NCI-H187 treated with DMSO at 0.1 percent for 48 hours (cell line): ENCODE results near the gene CLEC20A.

Experiments used
- DNase-seq: peaks from one replicate; lab custom pipeline; 2025; lab: John Stamatoyannopoulos, UW

Gene CLEC20A

DNA sequence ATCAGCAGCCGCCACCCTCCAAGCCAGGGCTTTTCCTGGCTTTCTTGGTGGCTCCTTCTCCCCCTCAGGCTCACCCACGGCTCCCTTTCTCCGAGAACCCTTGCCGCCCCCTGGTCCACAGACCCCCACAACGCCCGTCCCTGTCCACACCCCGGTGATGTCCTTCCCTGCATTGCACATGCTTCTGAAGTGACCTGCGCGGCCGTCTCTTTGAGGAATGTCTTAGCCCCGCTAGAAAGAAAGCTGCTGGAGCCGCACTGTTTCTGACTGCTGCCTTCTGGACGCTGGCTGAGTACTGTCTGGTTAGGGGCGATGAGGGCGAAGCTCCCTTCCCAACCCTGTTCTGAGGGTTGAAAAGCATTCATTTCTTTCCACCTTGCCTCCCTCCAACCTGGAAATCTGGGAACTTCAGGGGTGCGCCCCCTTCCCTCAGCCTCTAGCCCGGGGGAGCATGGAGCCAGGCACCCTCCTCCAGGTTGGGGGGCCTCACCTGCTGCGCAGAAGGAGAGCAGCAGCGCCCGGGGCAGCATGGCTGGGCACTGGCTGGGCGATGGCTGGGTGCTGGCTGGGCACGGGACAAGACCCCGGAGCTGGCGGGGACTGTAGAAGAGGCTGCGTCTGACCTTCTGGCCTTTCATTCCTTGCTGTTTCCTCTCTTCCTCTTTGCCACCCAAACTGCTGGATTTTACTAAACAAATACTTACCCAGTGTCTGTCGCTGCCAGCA lies at the start of gene CLEC20A:
TSS of gene CLEC20A (minus strand) at position 555 of the 726 bp plus-strand sequence. CDS start at position 530, 25 bp downstream.
- no peak for DNase-seq

DNA sequence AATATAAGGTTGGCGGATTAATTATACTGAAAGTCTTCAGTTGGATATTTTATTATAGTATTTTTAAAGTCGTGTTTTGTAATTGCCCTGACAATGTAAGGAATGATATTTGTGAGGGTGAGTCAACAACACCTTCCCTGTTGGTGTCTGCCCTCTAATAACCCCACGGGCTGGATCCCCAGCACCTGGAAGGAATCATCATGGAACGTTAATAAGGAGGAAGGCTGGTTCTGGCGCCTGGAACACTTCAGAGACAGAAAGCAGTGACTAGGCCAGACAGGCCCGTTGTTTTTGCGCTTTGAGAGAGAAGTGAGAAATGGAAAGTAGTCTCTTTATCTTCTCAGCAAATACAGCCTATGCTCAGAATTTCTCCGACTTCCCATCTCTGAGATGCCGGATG lies 47.8 kb upstream of the CLEC20A start:
- DNase-seq, result no peak

DNA sequence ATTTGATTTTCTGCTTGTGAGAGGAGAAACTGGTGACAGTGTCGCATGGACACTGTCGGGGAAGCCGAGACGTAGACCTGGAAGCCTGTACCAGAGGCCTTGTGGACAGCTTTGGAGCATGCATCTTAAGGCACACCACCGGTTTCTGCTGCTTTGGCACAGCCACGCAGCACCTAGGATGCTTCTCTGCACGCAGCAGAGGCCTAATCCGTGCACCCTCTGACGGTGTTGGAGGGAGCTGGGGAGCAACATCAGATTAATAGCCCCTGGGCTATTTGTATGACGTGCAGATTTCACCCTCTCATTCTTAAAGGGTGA lies 46.5 kb upstream of the CLEC20A start:
- DNase-seq, result no peak

DNA sequence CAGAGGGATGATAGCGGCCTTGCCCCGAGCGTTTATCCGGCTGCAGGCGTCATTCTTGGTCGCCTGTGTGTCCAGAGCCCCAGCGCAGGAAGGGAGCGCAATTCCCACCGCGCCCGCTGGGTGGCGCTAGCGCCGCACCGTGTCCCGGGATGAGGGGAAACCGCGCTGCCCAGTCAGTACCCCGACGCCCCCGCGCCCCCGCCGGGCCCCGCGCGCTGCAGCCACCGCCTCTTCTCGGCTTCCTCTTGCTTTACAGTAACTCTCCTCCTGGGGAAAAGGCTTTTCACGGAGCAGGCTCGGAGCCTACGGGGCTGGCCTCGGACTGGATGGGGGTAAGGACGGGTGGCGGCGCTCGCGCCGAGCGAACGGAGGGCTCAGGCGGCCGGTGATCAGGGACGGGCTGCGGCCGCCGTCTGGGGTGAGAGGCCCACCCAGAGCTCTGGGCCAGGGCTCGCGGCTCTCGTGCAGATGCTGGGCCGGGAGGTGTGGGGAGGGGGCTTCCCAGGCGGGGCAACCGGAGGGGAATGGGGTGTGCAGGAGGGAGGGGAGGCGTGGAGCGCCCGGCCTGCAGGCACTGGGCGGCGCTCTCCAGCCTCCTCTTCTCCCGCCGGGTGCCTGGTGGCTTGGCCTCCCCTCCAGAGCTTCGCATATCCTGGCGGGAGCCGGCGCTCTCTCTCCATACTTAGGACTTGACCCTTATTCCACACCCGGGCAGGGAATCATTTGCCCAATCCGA lies 46.0 kb upstream of the CLEC20A start:
- no peak for DNase-seq

DNA sequence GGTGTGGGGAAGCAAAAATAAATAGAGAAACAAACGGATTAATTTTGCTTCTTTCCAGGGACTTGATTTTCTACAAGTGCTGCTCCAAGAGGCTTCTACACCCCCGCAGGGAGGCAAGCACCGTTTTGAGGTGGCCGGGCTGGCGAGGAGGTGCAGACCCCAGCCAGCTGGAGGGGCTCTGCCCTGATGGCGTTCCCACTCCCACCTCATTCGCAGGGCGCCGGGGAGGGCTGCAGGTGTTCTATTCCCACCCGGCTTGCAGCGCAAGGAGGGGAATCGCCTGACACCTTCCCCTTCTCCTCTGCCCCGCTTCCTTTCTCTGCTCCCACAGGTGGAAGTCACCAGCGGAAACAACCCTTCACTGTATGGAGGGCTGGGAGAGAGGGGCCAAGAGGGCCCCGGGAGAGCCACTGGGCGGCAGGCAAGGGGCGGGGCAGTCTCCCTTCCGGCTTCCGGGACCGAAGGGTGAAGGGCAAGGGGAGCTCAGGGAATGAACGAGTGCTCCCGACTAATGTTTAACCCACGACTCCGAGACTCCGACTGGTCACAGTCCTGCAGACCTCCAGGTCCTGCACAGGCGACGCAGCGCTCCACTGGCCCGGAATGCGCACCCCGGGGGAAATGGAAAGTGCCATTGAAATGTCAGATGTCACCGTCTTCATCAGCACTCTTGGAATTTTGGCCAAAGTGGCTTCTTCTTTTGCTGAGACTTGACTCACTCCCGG lies 45.2 kb upstream of the CLEC20A start:
- DNase-seq, result no peak

DNA sequence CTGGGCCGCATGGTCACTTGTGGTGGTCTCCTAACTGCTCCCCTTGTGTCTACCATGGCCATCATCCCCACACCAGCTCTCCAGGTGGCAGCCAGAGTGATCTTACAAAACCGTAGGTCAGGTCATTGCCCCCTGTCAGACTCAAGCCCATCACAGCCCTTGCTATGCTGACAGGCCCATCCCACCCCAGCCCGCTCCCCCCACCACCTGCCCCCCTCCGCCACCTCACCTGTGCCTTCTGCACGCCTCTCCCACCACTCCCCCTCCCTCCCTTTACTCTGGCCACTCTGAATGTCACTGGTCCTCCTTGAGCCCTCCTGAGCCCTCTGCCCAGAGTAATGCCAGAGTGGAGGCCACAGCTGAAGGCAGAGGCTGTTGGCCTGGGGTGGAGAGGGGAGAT lies 44.6 kb upstream of the CLEC20A start:
- no peak for DNase-seq

DNA sequence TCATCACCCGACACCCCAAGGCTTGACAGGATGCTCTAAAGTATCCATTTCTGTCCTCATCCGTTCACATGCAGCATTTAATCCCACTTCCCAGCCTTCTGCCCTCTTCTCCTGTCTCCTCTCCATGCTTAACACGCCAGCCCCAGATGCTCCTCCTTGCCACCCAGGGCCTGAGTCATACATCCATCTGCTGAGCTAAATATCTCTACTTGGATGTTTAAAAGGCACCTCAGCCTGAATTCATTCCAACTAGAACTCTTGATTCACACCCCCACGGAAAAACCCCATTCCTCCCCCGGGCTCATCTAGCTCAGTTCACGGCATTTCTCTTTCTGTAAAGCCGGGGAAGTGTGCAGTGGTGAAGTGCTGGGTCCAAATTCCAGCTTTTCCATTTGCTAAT lies 43.9 kb upstream of the CLEC20A start:
- no peak for DNase-seq

DNA sequence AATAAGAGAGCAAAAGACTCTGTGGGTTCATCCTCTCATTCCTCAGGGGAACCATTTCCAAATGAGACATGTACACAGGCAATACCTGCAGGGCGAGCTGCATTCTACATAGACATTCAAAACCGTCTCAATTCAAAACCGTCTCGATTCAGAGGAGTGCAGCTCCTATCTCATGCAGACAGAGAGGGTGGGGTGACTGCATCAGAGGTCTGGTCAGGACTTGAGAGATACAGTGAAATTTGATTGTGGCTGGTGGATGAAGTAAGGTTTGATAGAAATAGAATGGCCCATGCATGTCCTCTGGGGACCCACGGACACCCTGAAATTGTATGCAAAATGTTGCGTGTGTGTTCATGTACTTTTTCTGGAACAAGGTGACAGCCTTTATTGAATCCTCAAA lies 43.4 kb upstream of the CLEC20A start:
- no peak for DNase-seq

DNA sequence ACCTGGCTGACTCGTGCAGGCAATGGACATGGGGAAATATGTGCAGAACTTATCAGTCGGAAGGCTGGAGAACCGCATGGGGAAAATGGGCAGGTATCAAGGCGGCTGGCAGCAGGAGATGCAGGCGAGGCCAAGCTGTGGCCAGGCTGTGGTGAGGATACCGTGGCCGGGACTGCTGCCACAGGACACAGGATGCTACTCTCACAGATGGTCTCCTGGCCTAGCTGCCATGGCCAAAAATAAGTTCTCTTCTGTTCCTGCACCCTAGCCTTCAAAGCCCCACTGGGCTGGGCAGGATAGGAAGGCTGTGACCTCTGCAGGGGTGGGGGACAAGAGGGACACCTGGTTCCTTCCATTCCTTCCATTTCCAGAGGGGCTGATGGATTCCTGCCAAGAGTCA lies 42.5 kb upstream of the CLEC20A start:
- DNase-seq, result no peak

DNA sequence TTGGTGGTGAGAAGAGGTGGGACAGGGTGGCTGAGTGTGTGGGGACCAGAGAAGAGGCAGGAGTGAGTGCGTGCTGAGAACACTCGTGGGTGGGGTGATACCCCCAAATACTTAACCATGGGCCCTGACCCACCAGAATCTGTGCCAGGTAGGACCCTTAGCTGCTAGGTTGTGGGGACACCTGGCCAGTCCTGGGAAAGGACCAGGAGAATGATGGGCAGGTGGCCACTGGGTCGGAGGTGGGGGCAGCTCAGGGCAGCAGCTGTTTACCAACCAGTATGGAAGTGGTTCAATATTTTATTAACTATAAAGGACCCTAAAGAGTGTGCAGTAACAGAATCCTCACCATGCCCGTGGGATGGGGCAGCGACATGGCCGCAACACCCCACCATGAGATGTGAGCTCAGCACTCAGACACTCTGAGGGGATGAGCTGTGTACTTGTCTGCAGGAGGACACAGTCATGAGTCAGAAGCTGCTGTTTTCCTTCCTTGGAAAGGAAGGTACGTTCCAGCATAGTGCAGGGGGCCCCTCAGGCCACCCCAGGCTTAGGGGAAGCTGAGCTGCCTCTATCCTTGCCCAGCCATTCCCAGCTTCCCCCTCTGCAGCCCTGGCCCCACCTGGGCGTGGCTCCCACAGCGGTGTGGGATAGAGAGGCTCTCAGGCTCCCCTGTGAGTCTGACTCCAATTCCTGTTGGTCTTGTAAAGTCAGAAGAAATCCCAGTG lies 41.6 kb upstream of the CLEC20A start:
- DNase-seq, result no peak

DNA sequence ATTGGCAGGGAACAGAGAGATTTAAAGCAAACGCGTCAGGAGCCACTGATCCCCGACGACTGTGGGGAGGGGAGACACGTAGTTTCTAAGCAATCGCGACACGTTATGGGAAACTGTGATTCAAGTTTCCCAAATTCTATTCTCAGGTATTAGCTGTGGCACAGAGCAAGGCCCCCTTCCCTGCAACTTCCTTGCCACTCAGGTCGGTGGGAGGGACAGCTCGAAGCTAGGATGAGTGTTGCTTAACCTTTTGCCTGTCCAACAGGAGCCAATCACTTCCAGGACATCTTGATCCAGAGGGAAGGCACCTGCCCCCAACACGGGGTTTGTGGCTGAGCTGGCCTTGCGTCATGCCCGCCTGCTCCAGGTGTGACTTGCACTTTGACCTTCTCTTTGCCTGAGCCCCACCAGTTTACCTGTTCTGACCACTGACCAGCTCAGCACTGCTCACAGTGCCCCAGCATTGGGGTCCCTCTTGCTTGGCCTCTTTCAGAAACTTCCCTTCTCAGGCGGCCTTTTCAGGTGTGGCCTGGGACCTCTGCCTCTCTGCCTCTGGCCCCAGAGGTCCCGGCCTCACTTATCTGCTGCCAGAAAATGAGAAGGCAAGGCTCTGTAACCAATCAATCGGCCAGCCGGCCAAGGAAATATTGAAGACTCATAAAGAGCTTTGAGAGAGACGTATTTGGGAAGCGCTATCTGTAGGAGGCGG lies 40.8 kb upstream of the CLEC20A start:
- no peak for DNase-seq

DNA sequence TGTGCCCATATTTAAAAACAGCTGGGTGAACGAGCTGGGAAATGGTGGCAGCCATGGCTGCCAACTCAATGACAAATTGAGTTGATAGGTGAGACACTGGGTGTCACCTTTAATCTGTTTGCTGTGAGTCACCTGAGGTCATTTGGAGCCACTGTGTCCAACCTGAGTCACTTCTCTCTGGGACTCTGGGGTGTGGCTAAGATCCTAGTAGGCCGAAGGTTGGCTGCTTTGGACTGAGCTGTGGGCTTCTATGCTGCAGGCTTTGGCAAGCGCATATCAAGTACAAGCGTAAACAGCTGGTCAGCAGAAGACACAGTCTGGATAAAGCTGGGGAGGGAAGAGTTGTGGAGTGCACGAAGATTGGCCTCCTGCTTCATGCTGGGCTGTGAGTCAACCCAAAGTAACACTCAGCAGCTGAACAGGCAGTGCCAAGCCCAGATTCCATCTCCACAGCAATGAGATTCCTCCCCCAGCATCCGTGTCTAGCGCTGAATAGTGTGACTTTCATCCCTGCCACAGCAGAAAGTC lies 40.1 kb upstream of the CLEC20A start:
- no peak for DNase-seq

DNA sequence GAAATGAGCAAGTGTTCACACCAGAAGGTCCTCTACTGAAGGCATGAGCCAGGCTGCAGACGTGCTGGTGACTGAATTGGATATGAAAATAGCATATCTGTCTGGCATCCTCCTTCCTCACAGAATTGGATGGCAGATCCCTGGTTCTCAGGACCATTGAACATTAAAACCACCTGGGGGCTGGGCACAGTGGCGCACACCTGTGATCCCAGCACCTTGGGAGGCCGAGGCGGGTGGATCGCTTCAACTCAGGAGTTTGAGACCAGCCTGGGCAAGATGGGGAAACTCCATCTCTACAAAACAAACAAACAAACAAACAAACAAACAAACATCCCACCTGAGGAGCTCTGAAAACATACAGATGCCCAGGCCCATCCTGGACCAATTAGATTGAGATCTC lies 39.6 kb upstream of the CLEC20A start:
- no peak for DNase-seq

DNA sequence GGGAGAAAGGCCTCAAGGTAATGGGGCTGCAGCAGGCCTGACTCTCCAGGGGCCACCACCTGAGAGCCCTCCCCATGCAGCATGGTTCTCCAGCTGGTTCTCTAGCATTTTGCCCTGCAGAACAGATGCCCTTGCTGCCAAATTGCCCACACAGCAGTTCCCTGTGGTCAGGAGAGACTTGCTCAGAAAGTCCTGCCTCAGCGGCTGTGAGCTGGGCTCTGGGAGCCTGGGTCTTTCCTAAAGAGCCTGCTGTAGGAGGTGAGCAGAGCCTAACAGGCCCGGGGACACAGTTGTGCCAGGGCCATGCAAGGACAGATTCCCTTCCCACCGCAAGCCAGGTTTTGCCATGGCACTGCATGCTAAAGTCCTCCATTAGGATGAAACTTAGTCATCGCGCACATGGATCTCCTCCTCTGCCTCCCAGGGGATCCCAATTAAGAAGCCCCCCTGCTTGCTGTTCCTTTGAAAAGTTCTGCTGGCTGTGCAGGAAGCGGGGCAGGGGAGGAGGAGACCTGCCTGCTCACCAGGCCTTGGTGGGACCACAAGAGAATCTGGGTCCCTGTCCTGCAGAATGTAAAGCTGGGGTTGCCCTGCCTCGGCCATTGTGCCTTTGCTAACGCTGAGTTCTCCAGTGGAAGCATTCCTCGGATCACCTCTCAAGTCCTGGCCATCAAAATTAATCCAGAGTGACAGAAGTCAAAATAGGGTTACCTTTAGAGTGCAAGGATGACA lies 37.5 kb upstream of the CLEC20A start:
- DNase-seq, result no peak

DNA sequence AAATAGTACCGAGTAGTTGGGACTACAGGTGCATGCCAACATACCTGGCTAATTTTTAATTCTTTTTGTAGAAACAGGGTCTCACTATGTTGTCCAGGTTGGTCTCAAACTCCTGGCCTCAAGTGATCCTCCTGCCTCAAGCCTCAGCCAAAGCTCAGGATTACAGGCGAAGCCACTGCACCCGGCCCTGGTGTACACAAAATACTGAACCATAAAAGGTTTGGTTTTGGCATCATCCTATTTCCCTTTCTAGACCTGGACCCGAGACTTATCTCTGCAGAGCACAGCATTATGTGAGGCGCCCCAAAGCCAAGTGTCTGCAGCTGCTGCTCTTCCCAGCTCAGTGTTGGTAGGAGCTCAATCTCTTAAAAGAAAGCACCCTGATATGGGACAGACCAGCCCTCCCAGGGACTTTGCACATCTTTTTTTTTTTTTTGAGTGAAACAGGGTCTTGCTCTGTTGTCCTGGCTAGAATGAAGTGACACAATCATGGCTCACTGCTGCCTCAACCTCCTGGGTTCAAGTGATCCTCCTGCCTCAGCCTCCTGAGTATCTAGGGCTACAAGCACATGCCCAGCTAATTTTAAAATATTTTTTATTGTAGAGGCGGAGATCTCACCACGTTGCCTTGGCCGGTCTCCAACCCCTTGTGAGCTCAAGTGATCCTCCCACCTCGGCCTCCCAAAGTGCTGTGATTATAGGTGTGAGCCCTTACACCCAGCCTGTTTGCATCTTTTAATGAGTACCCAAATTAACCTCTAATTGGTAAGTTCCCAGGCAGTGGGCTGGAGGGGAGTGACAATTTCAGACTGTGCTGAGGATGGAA lies 36.6 kb upstream of the CLEC20A start:
- no peak for DNase-seq

DNA sequence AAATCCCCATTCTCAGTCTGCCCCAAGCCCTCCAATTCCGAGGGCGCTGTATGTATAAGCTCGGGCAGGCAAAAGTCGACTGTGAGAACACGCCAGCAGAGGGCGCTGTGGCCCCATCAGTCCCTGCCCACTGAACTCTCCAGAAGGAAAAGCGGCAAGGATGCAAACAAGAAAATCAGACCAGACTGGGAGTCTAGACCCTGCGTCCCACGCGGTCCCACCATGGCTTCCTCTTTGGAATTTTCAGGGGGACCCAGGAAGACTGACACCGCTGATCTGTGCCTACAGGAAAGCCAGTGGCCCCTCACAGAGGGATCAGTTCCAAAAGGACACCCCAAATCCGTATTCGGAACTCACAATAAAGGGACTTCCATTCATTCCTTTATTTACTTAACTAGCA lies 35.6 kb upstream of the CLEC20A start:
- DNase-seq, result peak; percentile 76

DNA sequence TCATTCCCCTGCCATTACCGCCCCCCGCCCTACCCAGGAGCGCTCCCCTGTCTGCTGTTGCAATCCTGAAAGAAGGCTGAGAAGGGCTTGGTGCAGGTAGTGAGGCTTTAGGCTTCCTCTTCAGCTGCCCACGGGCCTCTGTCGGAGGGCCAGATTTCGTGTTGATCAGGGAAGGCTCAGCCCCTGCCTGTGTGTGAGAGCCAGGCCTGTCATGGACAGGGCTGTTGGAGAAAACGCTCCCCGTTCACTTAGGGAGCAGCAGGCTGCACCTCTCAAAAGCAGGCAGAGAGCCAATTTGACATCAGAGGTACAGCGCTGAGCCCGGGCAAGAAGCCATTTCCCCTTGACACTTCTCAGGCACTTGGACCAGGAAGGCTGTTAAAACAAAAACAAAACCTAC lies 35.1 kb upstream of the CLEC20A start:
- no peak for DNase-seq

DNA sequence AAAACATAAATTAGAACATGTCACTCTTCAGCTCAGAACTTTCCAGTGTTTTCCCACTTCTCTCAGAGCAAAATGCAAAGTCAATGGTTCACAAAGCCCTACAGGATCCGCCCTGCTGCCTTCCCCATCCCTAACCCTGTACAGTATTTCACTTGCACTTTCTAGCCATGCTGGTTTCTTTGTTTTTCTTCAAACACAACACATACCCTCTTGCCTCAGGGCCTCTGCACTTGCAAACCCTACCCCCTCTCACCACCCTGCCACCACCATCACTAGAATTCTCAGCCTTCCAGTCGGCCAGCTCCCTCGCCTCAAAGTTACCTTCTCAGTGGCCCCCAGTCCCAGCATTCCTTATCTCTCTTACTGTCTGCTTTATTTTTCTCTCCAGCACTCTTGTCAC lies 33.7 kb upstream of the CLEC20A start:
- DNase-seq, result no peak

DNA sequence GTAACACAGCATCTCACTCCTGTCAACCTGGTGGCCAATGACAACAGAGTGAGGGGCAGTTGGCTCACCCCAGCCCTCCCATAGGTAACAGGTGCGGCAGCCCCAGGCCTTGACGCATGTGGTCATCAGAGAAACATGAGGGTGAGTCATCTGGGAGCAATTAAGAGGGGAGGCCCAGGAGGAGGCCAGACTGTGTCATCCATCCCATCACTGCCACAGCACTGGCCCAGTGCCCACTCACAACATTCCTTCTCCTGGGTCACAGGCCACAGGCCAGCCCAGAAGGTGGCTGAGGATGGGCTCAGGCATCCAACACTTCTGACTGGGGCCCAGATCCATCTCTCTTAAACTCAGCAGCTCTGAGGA lies 33.3 kb upstream of the CLEC20A start:
- no peak for DNase-seq

DNA sequence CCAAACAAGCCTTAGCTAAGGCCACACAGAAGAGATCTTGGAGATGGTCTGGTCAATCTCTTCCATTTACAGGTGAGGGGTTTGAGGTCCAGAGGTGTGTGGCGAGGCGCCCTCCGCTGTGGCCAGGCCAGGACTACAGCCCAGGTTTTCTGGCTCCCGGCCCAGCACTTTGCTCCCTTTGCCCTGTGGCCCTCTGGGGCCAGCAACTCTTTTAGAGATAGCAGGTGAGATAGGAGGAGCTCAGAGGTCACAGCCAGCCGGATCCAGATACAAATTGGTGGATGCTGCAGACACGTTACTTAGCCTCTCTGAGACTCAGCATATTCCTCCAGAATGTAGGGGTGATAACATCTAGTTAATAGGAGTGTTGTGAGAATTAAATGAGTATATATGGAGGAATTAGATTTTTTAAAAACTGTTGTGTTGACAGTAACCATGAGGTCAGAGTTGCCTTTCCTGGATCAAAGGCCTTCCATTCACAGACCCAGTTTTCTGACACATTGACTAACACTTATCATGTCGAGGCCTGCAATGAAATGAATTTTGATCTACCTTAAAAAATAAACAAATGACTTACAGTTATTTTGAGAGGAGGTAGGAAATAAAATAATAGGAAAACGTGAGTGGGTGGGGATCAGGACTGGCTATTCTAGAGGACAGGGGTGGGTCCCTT lies 32.7 kb upstream of the CLEC20A start:
- DNase-seq, result no peak
